ENCODE measurements around the gene MATK. TPM values are rescaled to one million over a fixed set of nuclear protein-coding genes. Genes with fewer than 3 reads are reported as not detected.

The MATK gene
- 26.1 to 29.0 TPM (median 28.3 TPM) in 3 replicates for total RNA-seq (2021)
- Bru-seq, nascent RNA = percentile 34 among the genes with signal in this experiment
- long read RNA-seq, experiment 1, transcript MATK-201 (14 exons, 2,133 nt) = major isoform, 76 of 147 reads
- long read RNA-seq, experiment 1, transcript MATK-202 (13 exons, 1,907 nt) = minor isoform, 14 of 147 reads
- long read RNA-seq, experiment 1, partial matches to known transcripts = 24 of 147 reads
- long read RNA-seq, experiment 1, other reads (novel, unspliced or antisense) = 33 of 147 reads
- long read RNA-seq, experiment 2, transcript MATK-201 (14 exons, 2,133 nt) = major isoform, 14 of 40 reads
- long read RNA-seq, experiment 2, partial matches to known transcripts = 14 of 40 reads
- long read RNA-seq, experiment 2, other reads (novel, unspliced or antisense) = 9 of 40 reads
- long read RNA-seq, experiment 3, partial matches to known transcripts = 3 of 5 reads
- long read RNA-seq, experiment 3, other reads (novel, unspliced or antisense) = 1 of 5 reads

- ATAC-seq = peak; percentile 29
- DNase-seq (ENCODE audit: low spot score) = peak; percentile 41
- TF ChIP-seq AFF4 (CRISPR knock-in tag; IDR thresholded peaks at IDR 0.05; ENCODE audit: borderline replicate concordance) (no peak), USF1 (CRISPR knock-in tag; IDR thresholded peaks at IDR 0.05) (no peak), ZSCAN18 (CRISPR knock-in tag; IDR thresholded peaks at IDR 0.05) (no peak), ZNF423 (CRISPR knock-in tag; IDR thresholded peaks at IDR 0.05) (no peak), CREB1 (CRISPR knock-in tag; IDR thresholded peaks at IDR 0.05) (no peak), STAT6 (CRISPR knock-in tag; conservative IDR thresholded peaks at IDR 0.05; ENCODE audit: low read depth) (no peak), HMGXB4 (CRISPR knock-in tag; IDR thresholded peaks at IDR 0.05) (peak; percentile 45; the same call in 1 of the 2 replicates), ATF6 (CRISPR knock-in tag; IDR thresholded peaks at IDR 0.05) (no peak), GTF2I (CRISPR knock-in tag; conservative IDR thresholded peaks at IDR 0.05) (peak; percentile 97), ZNF232 (CRISPR knock-in tag; IDR thresholded peaks at IDR 0.05) (no peak; the same call in 1 of the 2 replicates), E2F1 (CRISPR knock-in tag; IDR thresholded peaks at IDR 0.05) (0 out of 2 replicates have a peak, but pooled peaks have one; percentile 13), SMAD3 (CRISPR knock-in tag; IDR thresholded peaks at IDR 0.05; ENCODE audit: borderline replicate concordance) (no peak), SP1 (CRISPR knock-in tag; conservative IDR thresholded peaks at IDR 0.05) (no peak), ATF2 (CRISPR knock-in tag; IDR thresholded peaks at IDR 0.05; ENCODE audit: borderline replicate concordance, low read depth) (no peak), JAZF1 (CRISPR knock-in tag; IDR thresholded peaks at IDR 0.05) (no peak), EMX1 (CRISPR knock-in tag; IDR thresholded peaks at IDR 0.05) (no peak), TCF7 (CRISPR knock-in tag; IDR thresholded peaks at IDR 0.05; ENCODE audit: low read depth) (0 out of 2 replicates have a peak, but pooled peaks have one; percentile 12)
Observed at GRCh38 chr19:3785938-3786824, at the start of gene MATK. MATK (minus strand) TSS chr19:3786381; CDS start chr19:3785135, 1,246 bp downstream.

More at GRCh38 chr19:3785938-3786824, at the start of gene MATK:
- peaks cover 7% of the 10 kb centered on the region for H3K4me1 Mint-ChIP-seq
- ChIA-PET POLR2A (interaction anchor here (0.5 kb wide), 1 partner anchor 255 kb away, joined by 4 read pairs; no protein-coding TSS in a partner anchor), CTCF (interaction anchor here (0.9 to 1.0 kb wide), 3 partner anchors 17 to 94 kb away, joined by 3 to 5 read pairs (median 3); partner anchors contain the start of genes APBA3, ATCAY and MRPL54)
- peak within 1 kb of the TSS; percentile 75 for H3K4me3 Mint-ChIP-seq
- peaks cover 18% of the 10 kb centered on the region for H3K36me3 Mint-ChIP-seq
- peaks cover 28% of the 10 kb centered on the region for H3K27me3 Mint-ChIP-seq (ENCODE audit: low read depth)
- no peak within 1 kb of the TSS for H3K27ac Mint-ChIP-seq
- peaks cover 14% of the 10 kb centered on the region for H3K9me3 Mint-ChIP-seq
